ENCODE measurements around the gene CHSY1. TPM values are rescaled to one million over a fixed set of nuclear protein-coding genes. Genes with fewer than 3 reads are reported as not detected.
A peak's percentile ranks its signal among the peaks of the same experiment; 100 is the strongest.

The CHSY1 gene
- total and polyA plus RNA-seq, 2 of the 4 experiments (the other 2 are of a cell fraction), result 40.9 to 53.2 TPM

DNA sequence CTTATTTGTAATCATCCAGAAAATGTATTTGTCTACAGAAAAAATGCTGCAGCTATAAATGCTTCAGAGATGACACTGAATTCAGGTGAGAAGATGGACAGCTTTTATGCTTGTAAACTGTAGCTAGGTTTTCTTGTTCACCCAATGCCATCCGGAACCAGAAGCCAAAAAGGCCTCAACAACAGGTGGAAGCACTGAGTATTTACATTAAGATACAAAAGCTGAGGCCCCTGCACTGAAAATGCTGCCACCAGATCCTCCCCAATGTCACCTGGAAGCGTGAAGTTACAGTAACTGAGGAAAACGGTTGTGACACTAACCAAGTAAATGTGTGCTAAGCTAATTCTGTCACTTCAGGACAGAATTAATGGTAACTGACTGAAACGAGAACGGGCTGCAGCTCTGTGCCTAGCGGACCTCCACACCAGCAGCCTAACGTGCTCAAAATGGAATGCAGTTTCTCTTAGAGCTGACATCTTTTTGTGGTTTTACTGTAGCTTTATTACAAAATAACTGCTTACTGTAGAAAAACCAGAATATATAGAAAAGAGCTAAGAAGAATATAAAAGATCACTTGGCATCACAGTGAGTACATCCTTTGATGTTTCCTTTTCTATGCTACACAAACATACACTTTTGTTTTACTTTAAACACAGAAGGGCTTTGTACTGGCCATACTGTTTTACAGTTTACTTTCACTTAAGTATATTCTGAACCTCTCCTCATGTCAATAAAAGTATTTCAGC is 7.6 kb downstream of the CHSY1 start:
- Histone ChIP-seq H3K79me1 (ENCODE audit: low read depth in 1 of 2, low read length in 2 of 2) (peaks cover 4 to 77% of the 10 kb centered on the region in 2 experiments; a peak in 2 of 4 replicates), H2BK15ac (ENCODE audit: low read depth, low read length) (no peak overlapping the region), H3K9me1 (ENCODE audit: insufficient read depth, low read length) (peaks cover 44% of the 10 kb centered on the region), H4K5ac (ENCODE audit: low read depth, low read length) (no peak overlapping the region), H4K20me1 (ENCODE audit: insufficient read depth, low read length) (peaks cover 99% of the 10 kb centered on the region), H3K4ac (ENCODE audit: low read depth, low read length) (no peak overlapping the region), H2AFZ (replicated peaks; ENCODE audit: low read length, poor library complexity) (no peak overlapping the region), H3K23ac (ENCODE audit: low read depth, low read length) (0 out of 2 replicates have a peak overlapping the region, but pooled peaks have one; percentile 37), H3K9ac (ENCODE audit: low read depth, low read length) (no peak overlapping the region), H3K14ac (replicated peaks; ENCODE audit: low read depth, low read length) (no peak overlapping the region), H2BK20ac (ENCODE audit: low read depth, low read length) (no peak overlapping the region), H4K8ac (ENCODE audit: low read depth in 2 of 2, low read length in 2 of 2) (no peak overlapping the region), H4K91ac (ENCODE audit: insufficient read depth, low read depth, low read length) (no peak overlapping the region), H3K56ac (ENCODE audit: extremely low read depth, insufficient read depth, low read length) (no peak overlapping the region), H3K27ac (ENCODE audit: insufficient read depth, low read length) (peak overlapping the region; percentile 5; the same call in 1 of the 2 replicates), H2AK9ac (replicated peaks; ENCODE audit: low read depth, low read length, poor library complexity) (no peak overlapping the region), H3K4me3 (ENCODE audit: insufficient read depth, low read depth, low read length) (no peak overlapping the region), H2BK120ac (ENCODE audit: low read depth, low read length) (no peak overlapping the region), H3K4me2 (ENCODE audit: low read depth, low read length) (peak overlapping the region; percentile 50), H3K27me3 (ENCODE audit: control insufficient read depth, insufficient read depth, low read length) (no peaks in the 10 kb centered on the region), H2AK5ac (ENCODE audit: low read depth, low read length) (no peak overlapping the region), H3K36me3 (ENCODE audit: control insufficient read depth, insufficient read depth, low read length) (peaks cover 18% of the 10 kb centered on the region), H3K9me3 (ENCODE audit: control insufficient read depth, insufficient read depth, low read length) (no peaks in the 10 kb centered on the region), H3K4me1 (ENCODE audit: control insufficient read depth, insufficient read depth, low read length) (peaks cover 38% of the 10 kb centered on the region), H2BK5ac (ENCODE audit: low read depth, low read length, poor library complexity, severe bottlenecking) (no peak overlapping the region), H3K18ac (ENCODE audit: low read depth, low read length) (no peak overlapping the region)
- no TSS peak for BruUV-seq (replicated peaks)
- dilution Hi-C loops (cut with HindIII; ENCODE audit: low sequenced_read_pairs, unreplicated experiment) (no loop called here), in situ Hi-C loops (cut with MboI; ENCODE audit: low sequenced_read_pairs) (no loop called here), intact Hi-C loops (cut with micrococcal nuclease) (loop anchor here (5.0 kb wide), 1 partner anchor 37 kb away; no protein-coding TSS in a partner anchor)
- no CpG with 5 or more reads among the region's 7 CpGs for WGBS, 2 experiments (ENCODE audit: extremely low coverage in 2 of 2, insufficient read length in 1 of 2)
- CTCF ChIA-PET, result interaction anchor here (0.6 to 1.1 kb wide), 2 partner anchors 120 to 144 kb away, joined by 3 read pairs; no protein-coding TSS in a partner anchor
- POLR2A ChIA-PET (ENCODE audit: unreplicated experiment), result interaction anchor here (0.7 kb wide), 1 partner anchor 24 kb away, joined by 3 read pairs; no protein-coding TSS in a partner anchor
- DNase-seq (peak; percentile 60), ATAC-seq (ENCODE audit: low read depth) (peak; percentile 47)
- TF ChIP-seq NFE2L2 (IDR thresholded peaks at IDR 0.05; ENCODE audit: low read depth, low read length) (no peak), MAZ (IDR thresholded peaks at IDR 0.05; ENCODE audit: borderline replicate concordance, low read depth, low read length) (no peak), FOS (IDR thresholded peaks at IDR 0.05; ENCODE audit: low read depth, low read length) (no peak), CEBPB (IDR thresholded peaks at IDR 0.05; ENCODE audit: low read depth, low read length) (no peak), POLR2A (IDR thresholded peaks at IDR 0.05; ENCODE audit: low read depth, low read length) (no peak), RAD21 (IDR thresholded peaks at IDR 0.05; ENCODE audit: low read length) (no peak), BHLHE40 (IDR thresholded peaks at IDR 0.05; ENCODE audit: low read depth, low read length) (no peak), MAFK (IDR thresholded peaks at IDR 0.05; ENCODE audit: low read depth, low read length) (no peak), MXI1 (IDR thresholded peaks at IDR 0.05; ENCODE audit: borderline replicate concordance, low read depth, low read length) (no peak), CHD1 (IDR thresholded peaks at IDR 0.05; ENCODE audit: low read depth, low read length) (no peak), SMC3 (IDR thresholded peaks at IDR 0.05; ENCODE audit: low read depth, low read length) (no peak), RFX5 (IDR thresholded peaks at IDR 0.05; ENCODE audit: low read depth, low read length) (no peak)
- TF ChIP-seq, protein P1, sequence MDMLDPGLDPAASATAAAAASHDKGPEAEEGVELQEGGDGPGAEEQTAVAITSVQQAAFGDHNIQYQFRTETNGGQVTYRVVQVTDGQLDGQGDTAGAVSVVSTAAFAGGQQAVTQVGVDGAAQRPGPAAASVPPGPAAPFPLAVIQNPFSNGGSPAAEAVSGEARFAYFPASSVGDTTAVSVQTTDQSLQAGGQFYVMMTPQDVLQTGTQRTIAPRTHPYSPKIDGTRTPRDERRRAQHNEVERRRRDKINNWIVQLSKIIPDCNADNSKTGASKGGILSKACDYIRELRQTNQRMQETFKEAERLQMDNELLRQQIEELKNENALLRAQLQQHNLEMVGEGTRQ (IDR thresholded peaks at IDR 0.05; ENCODE audit: low read depth, low read length), result no peak
- TF ChIP-seq, protein P2, sequence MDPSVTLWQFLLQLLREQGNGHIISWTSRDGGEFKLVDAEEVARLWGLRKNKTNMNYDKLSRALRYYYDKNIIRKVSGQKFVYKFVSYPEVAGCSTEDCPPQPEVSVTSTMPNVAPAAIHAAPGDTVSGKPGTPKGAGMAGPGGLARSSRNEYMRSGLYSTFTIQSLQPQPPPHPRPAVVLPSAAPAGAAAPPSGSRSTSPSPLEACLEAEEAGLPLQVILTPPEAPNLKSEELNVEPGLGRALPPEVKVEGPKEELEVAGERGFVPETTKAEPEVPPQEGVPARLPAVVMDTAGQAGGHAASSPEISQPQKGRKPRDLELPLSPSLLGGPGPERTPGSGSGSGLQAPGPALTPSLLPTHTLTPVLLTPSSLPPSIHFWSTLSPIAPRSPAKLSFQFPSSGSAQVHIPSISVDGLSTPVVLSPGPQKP (IDR thresholded peaks at IDR 0.05; ENCODE audit: borderline replicate concordance, low read depth, low read length), result no peak
- TF ChIP-seq, protein P3, sequence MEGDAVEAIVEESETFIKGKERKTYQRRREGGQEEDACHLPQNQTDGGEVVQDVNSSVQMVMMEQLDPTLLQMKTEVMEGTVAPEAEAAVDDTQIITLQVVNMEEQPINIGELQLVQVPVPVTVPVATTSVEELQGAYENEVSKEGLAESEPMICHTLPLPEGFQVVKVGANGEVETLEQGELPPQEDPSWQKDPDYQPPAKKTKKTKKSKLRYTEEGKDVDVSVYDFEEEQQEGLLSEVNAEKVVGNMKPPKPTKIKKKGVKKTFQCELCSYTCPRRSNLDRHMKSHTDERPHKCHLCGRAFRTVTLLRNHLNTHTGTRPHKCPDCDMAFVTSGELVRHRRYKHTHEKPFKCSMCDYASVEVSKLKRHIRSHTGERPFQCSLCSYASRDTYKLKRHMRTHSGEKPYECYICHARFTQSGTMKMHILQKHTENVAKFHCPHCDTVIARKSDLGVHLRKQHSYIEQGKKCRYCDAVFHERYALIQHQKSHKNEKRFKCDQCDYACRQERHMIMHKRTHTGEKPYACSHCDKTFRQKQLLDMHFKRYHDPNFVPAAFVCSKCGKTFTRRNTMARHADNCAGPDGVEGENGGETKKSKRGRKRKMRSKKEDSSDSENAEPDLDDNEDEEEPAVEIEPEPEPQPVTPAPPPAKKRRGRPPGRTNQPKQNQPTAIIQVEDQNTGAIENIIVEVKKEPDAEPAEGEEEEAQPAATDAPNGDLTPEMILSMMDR (conservative IDR thresholded peaks at IDR 0.05; ENCODE audit: low read depth, low read length), result no peak
